Esophagus (tissue), 2 donors: ENCODE measurements around the gene GPRC5B. TPM values are rescaled to one million over a fixed set of nuclear protein-coding genes. Genes with fewer than 3 reads are reported as not detected.

ENCODE experiments used
- H3K27ac ChIP-seq, 2 donors: one replicate each; pipeline ENCODE4 v1.5.1; 2013; ENCODE audit warnings: low read depth in 2 of 2, mild to moderate bottlenecking in 2 of 2, inconsistent platforms in 1 of 2, low read length in 1 of 2, moderate library complexity in 1 of 2
- H3K27me3 ChIP-seq, 2 donors: one replicate each; pipeline ENCODE4 v1.6.1; 2013; ENCODE audit warnings: low read length in 2 of 2, control low read depth in 1 of 2, mild to moderate bottlenecking in 1 of 2; ENCODE audit not compliant: insufficient read depth in 2 of 2, control insufficient read depth in 1 of 2
- H3K36me3 ChIP-seq, 2 donors: one replicate each; pipeline ENCODE4 v1.6.1; 2013; ENCODE audit warnings: low read length in 1 of 2; ENCODE audit not compliant: control insufficient read depth in 2 of 2, insufficient read depth in 2 of 2
- H3K4me1 ChIP-seq, 2 donors: one replicate each; pipeline ENCODE4 v1.6.1; 2013; ENCODE audit warnings: low read length in 1 of 2; ENCODE audit not compliant: control insufficient read depth in 2 of 2, insufficient read depth in 2 of 2
- H3K4me3 ChIP-seq, 2 donors: one replicate each; pipeline ENCODE4 v1.5.1; 2013; ENCODE audit warnings: low read length in 2 of 2, mild to moderate bottlenecking in 2 of 2, low read depth in 1 of 2, moderate library complexity in 1 of 2
- H3K9me3 ChIP-seq, 2 donors: one replicate each; pipeline ENCODE4 v1.6.1; 2013; ENCODE audit warnings: mild to moderate bottlenecking in 2 of 2, low read depth in 1 of 2, low read length in 1 of 2, moderate library complexity in 1 of 2; ENCODE audit not compliant: control insufficient read depth in 2 of 2, insufficient read depth in 1 of 2
- WGBS, 2 donors: extraction: QIAGEN DNeasy Blood & Tissue Kit; methylation state at CpG; one replicate each; pipeline ENCODE4 v1.1.7; 2013; 5-methylcytosine and 5-hydroxymethylcytosine counted together
- polyA plus RNA-seq, 2 donors: library from polyadenylated mRNA; stranded (reverse); fragments of 200-250 nt; gene quantifications; one replicate each; pipeline ENCODE4 v1.2.3, GENCODE V29; 2013
- donor health status: healthy with polysubstance abuse.
- donor health status: Bipolar disorder and iron deficiency.

GPRC5B gene
- 1 to 10 TPM; 3.6 to 4.2 TPM for polyA plus RNA-seq

GRCh38 chr16:19884611-19885450 is at the start of gene GPRC5B:
Gene GPRC5B (minus strand): TSS chr16:19884848. CDS start chr16:19872845, 12,003 bp downstream.
- WGBS, 2 donors = 1% methylated on average over 75 to 85 of the region's 85 CpGs
- Histone ChIP-seq H3K27ac (peak within 1 kb of the TSS; percentile 5 to 28), H3K4me1 (peaks cover 2 to 5% of the 10 kb centered on the region in 2 donors), H3K4me3 (peak within 1 kb of the TSS; percentile 64 to 75), H3K36me3 (no peaks in the 10 kb centered on the region), H3K27me3 (peaks cover 0 to 2% of the 10 kb centered on the region in 2 donors), H3K9me3 (no peaks in the 10 kb centered on the region)

DNA sequence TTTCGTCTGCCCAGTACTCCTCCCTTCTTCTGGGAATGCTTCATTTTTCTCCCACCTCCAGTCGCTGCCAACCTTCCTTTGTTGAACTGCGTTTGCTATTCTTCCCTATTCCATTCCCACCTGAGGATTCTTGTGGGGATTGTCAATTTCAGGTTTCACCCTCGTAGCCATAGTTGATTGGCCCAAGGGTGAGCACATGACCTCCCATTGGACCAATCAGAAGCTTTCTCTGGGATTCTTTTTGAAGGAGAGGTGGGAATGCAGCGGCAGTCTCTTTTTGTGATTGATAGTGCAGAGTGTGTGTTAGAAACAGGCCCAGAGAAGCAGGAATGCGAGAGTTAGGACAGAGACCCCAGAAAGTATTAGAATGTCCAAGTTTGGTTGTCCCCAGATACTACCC is 49.1 kb upstream of the GPRC5B start:
- Histone ChIP-seq H3K9me3 (no peaks in the 10 kb centered on the region), H3K4me1 (no peaks in the 10 kb centered on the region), H3K27ac (no peak overlapping the region), H3K27me3 (no peaks in the 10 kb centered on the region), H3K36me3 (no peaks in the 10 kb centered on the region), H3K4me3 (no peak overlapping the region)
- 69 to 73% methylated on average over 6 of the region's 6 CpGs for WGBS, 2 donors

DNA sequence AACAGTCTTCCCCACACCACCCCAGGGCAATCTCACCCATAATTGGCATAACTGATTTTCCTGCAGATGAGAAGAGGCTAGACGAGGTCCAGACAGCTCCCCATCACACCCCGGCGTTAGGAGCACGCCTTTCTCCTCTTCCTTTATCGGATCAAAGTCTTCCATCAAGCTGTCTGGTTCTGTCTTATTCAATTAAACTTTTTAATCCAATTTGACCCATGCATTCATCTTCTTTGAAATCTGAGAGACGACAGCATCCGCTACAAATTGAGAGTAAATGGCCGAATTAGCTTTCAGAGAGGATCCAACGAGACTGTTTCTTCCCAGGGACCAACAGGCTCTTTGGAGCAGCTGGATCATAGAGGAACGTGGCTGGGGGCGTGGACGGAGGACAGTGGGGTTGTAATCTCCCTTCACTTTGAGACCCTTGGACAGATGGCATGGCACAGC is 44.4 kb upstream of the GPRC5B start:
- 72 to 73% methylated on average over 12 of the region's 12 CpGs for WGBS, 2 donors
- H3K9me3 ChIP-seq = no peaks in the 10 kb centered on the region
- no peak overlapping the region for H3K4me3 ChIP-seq
- no peak overlapping the region for H3K27ac ChIP-seq
- no peaks in the 10 kb centered on the region for H3K36me3 ChIP-seq
- no peaks in the 10 kb centered on the region for H3K27me3 ChIP-seq
- H3K4me1 ChIP-seq = no peaks in the 10 kb centered on the region

- Histone ChIP-seq H3K36me3 (no peaks in the 10 kb centered on the region), H3K4me3 (no peak overlapping the region), H3K9me3 (no peaks in the 10 kb centered on the region), H3K4me1 (no peaks in the 10 kb centered on the region), H3K27me3 (no peaks in the 10 kb centered on the region), H3K27ac (no peak overlapping the region)
- WGBS, 2 donors = 66 to 68% methylated on average over 1 of the region's 1 CpG
These were observed 43.8 kb upstream of the GPRC5B start for GRCh38 chr16:19928432-19928831.

GRCh38 chr16:19926449-19927390 is 42.1 kb upstream of the GPRC5B start:
- no peaks in the 10 kb centered on the region for H3K4me1 ChIP-seq
- no peak overlapping the region for H3K4me3 ChIP-seq
- H3K27ac ChIP-seq = no peak overlapping the region
- WGBS, 2 donors = 79 to 82% methylated on average over 8 of the region's 8 CpGs
- no peaks in the 10 kb centered on the region for H3K9me3 ChIP-seq
- no peaks in the 10 kb centered on the region for H3K36me3 ChIP-seq
- no peaks in the 10 kb centered on the region for H3K27me3 ChIP-seq

- 64 to 72% methylated on average over 5 of the region's 5 CpGs for WGBS, 2 donors
- Histone ChIP-seq H3K4me3 (no peak overlapping the region), H3K4me1 (no peaks in the 10 kb centered on the region), H3K36me3 (no peaks in the 10 kb centered on the region), H3K27me3 (no peaks in the 10 kb centered on the region), H3K27ac (no peak overlapping the region), H3K9me3 (no peaks in the 10 kb centered on the region)
These were observed 38.7 kb upstream of the GPRC5B start for GRCh38 chr16:19923396-19923795.

DNA sequence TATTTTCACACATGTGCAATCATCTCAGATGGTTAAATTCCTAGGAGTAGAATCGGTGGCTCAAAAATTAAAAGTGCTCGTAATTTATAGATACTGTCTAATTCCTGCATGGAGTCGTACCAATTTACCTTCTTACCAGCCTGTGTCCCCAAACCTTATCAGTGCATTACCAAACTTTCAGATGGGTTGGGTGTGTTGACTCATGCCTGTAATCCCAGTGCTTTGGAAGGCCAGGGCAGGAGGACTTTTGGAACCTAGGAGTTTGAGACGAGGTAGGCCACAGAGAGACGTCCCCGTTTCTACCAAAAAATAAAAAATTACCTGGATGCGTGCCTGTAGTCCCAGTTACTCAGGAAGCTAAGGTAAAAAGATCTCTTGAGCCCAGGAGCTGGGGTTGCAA is 34.5 kb upstream of the GPRC5B start:
- no peaks in the 10 kb centered on the region for H3K27me3 ChIP-seq
- H3K9me3 ChIP-seq = no peaks in the 10 kb centered on the region
- H3K27ac ChIP-seq = no peak overlapping the region
- no peaks in the 10 kb centered on the region for H3K36me3 ChIP-seq
- no peak overlapping the region for H3K4me3 ChIP-seq
- WGBS, 2 donors = 88 to 90% methylated on average over 7 of the region's 7 CpGs
- H3K4me1 ChIP-seq = no peaks in the 10 kb centered on the region

- Histone ChIP-seq H3K4me1 (no peaks in the 10 kb centered on the region), H3K27ac (no peak overlapping the region), H3K9me3 (no peaks in the 10 kb centered on the region), H3K36me3 (no peaks in the 10 kb centered on the region), H3K27me3 (no peaks in the 10 kb centered on the region), H3K4me3 (no peak overlapping the region)
- WGBS, 2 donors = 85 to 90% methylated on average over 5 of the region's 5 CpGs
These were observed 31.4 kb upstream of the GPRC5B start for GRCh38 chr16:19916064-19916463.

DNA sequence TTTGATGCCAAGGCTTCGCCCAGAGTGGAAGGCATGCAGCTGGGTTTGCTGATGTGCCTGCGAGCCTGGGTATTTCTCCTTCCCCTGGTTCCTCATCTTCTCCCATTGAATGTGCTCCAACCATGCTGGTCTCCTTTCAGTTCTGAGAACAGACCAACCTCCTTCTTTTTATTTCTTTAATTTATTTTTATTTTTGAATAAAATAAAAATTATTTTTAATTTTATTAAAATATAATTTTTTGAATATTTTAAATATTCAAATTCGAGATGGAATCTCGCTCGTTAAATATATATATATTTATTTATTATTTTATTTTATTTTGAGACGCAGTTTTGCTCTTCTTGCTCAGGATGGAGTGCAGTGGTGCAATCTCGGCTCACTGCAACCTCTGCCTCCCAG is 30.2 kb upstream of the GPRC5B start:
- no peaks in the 10 kb centered on the region for H3K9me3 ChIP-seq
- H3K27me3 ChIP-seq = no peaks in the 10 kb centered on the region
- H3K4me3 ChIP-seq = no peak overlapping the region
- H3K4me1 ChIP-seq = no peaks in the 10 kb centered on the region
- no peak overlapping the region for H3K27ac ChIP-seq
- 88 to 89% methylated on average over 7 of the region's 7 CpGs for WGBS, 2 donors
- H3K36me3 ChIP-seq = no peaks in the 10 kb centered on the region
